Measurements from ENCODE around the gene MEIOSIN. TPM values are rescaled to one million over a fixed set of nuclear protein-coding genes. Genes with fewer than 3 reads are reported as not detected.

Gene MEIOSIN
- total and polyA plus RNA-seq, 9 of the 15 experiments (the other 6 are each of a cell fraction or from before 2014, with no cell fraction given): 0.06 to 2.0 (median 0.76) TPM

GRCh38 chr19:45770192-45771101 lies 37.2 kb downstream of the MEIOSIN start (continued):
- TF ChIP-seq, protein P1, sequence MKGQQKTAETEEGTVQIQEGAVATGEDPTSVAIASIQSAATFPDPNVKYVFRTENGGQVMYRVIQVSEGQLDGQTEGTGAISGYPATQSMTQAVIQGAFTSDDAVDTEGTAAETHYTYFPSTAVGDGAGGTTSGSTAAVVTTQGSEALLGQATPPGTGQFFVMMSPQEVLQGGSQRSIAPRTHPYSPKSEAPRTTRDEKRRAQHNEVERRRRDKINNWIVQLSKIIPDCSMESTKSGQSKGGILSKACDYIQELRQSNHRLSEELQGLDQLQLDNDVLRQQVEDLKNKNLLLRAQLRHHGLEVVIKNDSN (CRISPR knock-in tag; IDR thresholded peaks at IDR 0.05): peak; percentile 56
- 0 out of 2 replicates have a peak, but pooled peaks have one; percentile 26 for TF ChIP-seq ETV1 (tag; conservative IDR thresholded peaks at IDR 0.05; ENCODE audit: low read depth)
- TF ChIP-seq, protein P2, sequence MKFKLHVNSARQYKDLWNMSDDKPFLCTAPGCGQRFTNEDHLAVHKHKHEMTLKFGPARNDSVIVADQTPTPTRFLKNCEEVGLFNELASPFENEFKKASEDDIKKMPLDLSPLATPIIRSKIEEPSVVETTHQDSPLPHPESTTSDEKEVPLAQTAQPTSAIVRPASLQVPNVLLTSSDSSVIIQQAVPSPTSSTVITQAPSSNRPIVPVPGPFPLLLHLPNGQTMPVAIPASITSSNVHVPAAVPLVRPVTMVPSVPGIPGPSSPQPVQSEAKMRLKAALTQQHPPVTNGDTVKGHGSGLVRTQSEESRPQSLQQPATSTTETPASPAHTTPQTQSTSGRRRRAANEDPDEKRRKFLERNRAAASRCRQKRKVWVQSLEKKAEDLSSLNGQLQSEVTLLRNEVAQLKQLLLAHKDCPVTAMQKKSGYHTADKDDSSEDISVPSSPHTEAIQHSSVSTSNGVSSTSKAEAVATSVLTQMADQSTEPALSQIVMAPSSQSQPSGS (CRISPR knock-in tag; IDR thresholded peaks at IDR 0.05): 0 out of 2 replicates have a peak, but pooled peaks have one; percentile 34
- TF ChIP-seq RBM39 (optimal IDR thresholded peaks at IDR 0.05; ENCODE audit: low read depth, low read length): no peak
- TF ChIP-seq ARID2 (IDR thresholded peaks at IDR 0.05): no peak
- no peak for TF ChIP-seq NCOA6 (IDR thresholded peaks at IDR 0.05)
- TF ChIP-seq HMGN3 (IDR thresholded peaks at IDR 0.05; ENCODE audit: borderline replicate concordance, extremely low read depth, insufficient read length, low read depth, low read length): peak; percentile 91
- no peak for TF ChIP-seq IRF9 (tag; IDR thresholded peaks at IDR 0.05)
- peak; percentile 76 for TF ChIP-seq CHD1 (IDR thresholded peaks at IDR 0.05; ENCODE audit: low read length)
- TF ChIP-seq ZNF143 (CRISPR knock-in tag; IDR thresholded peaks at IDR 0.05): 0 out of 2 replicates have a peak, but pooled peaks have one; percentile 4
- TF ChIP-seq, protein P3, sequence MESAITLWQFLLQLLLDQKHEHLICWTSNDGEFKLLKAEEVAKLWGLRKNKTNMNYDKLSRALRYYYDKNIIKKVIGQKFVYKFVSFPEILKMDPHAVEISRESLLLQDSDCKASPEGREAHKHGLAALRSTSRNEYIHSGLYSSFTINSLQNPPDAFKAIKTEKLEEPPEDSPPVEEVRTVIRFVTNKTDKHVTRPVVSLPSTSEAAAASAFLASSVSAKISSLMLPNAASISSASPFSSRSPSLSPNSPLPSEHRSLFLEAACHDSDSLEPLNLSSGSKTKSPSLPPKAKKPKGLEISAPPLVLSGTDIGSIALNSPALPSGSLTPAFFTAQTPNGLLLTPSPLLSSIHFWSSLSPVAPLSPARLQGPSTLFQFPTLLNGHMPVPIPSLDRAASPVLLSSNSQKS (CRISPR knock-in tag; IDR thresholded peaks at IDR 0.05): no peak; the same call in 1 of the 2 replicates
- TF ChIP-seq, protein P4, sequence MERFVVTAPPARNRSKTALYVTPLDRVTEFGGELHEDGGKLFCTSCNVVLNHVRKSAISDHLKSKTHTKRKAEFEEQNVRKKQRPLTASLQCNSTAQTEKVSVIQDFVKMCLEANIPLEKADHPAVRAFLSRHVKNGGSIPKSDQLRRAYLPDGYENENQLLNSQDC (CRISPR knock-in tag; IDR thresholded peaks at IDR 0.05): no peak
- TF ChIP-seq FIP1L1 (IDR thresholded peaks at IDR 0.05; ENCODE audit: low read depth, low read length, poor library complexity, severe bottlenecking): peak; percentile 72
- no peak for TF ChIP-seq SLC30A9 (CRISPR knock-in tag; IDR thresholded peaks at IDR 0.05)
- TF ChIP-seq KLF13 (tag; IDR thresholded peaks at IDR 0.05; ENCODE audit: borderline replicate concordance, low read depth): peak; percentile 46; the same call in 1 of the 2 replicates
- TF ChIP-seq HIVEP1 (CRISPR knock-in tag; IDR thresholded peaks at IDR 0.05): peak; percentile 59; the same call in 1 of the 2 replicates
- no peak; the same call in 1 of the 2 replicates for TF ChIP-seq NR2C1 (IDR thresholded peaks at IDR 0.05)
- TF ChIP-seq NR2C1 (tag; IDR thresholded peaks at IDR 0.05): peak; percentile 38; the same call in 1 of the 2 replicates
- TF ChIP-seq, protein P5, sequence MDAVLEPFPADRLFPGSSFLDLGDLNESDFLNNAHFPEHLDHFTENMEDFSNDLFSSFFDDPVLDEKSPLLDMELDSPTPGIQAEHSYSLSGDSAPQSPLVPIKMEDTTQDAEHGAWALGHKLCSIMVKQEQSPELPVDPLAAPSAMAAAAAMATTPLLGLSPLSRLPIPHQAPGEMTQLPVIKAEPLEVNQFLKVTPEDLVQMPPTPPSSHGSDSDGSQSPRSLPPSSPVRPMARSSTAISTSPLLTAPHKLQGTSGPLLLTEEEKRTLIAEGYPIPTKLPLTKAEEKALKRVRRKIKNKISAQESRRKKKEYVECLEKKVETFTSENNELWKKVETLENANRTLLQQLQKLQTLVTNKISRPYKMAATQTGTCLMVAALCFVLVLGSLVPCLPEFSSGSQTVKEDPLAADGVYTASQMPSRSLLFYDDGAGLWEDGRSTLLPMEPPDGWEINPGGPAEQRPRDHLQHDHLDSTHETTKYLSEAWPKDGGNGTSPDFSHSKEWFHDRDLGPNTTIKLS (IDR thresholded peaks at IDR 0.05; ENCODE audit: borderline replicate concordance, low read depth): peak; percentile 59; the same call in 1 of the 2 replicates
